GM19467 (cell line): ENCODE measurements around the gene EXOC4.
"Not testable (repeated sequence)": the region's sequence is repeated elsewhere in the genome, so short reads cannot be mapped to it uniquely, and the experiment has no call there.

Experiments used
- ATAC-seq: cut with Tn5 transposase; IDR thresholded peaks from one replicate; pipeline ENCODE4 v1.9.1; 2021; ENCODE audit warnings: mild to moderate bottlenecking, moderate library complexity; ENCODE audit not compliant: unreplicated experiment

The EXOC4 gene

GRCh38 chr7:133950855-133951254, 698.0 kb downstream of the EXOC4 start:
- ATAC-seq: no peak

- no peak for ATAC-seq
These were observed 702.3 kb downstream of the EXOC4 start for GRCh38 chr7:133955208-133955607.

- ATAC-seq: no peak
These were observed 705.0 kb downstream of the EXOC4 start for GRCh38 chr7:133957845-133958244.

GRCh38 chr7:133958822-133959221, 705.9 kb downstream of the EXOC4 start:
- no peak for ATAC-seq

- no peak for ATAC-seq
These were observed 706.6 kb downstream of the EXOC4 start for GRCh38 chr7:133959505-133959904.

GRCh38 chr7:133961724-133962123, 708.8 kb downstream of the EXOC4 start:
- ATAC-seq: no peak

- ATAC-seq: no peak
These were observed 709.8 kb downstream of the EXOC4 start for GRCh38 chr7:133962646-133963045.

- ATAC-seq: no peak
These were observed 710.8 kb downstream of the EXOC4 start for GRCh38 chr7:133963629-133964028.

GRCh38 chr7:133971625-133972024, 718.7 kb downstream of the EXOC4 start:
- ATAC-seq: no peak

- no peak for ATAC-seq
These were observed 720.8 kb downstream of the EXOC4 start for GRCh38 chr7:133973710-133974109.

- no peak for ATAC-seq
These were observed 722.3 kb downstream of the EXOC4 start for GRCh38 chr7:133975130-133975529.

- no peak for ATAC-seq
These were observed 723.3 kb downstream of the EXOC4 start for GRCh38 chr7:133976140-133976539.

- ATAC-seq: no peak
These were observed 724.8 kb downstream of the EXOC4 start for GRCh38 chr7:133977409-133978274.

- no peak for ATAC-seq
These were observed 725.8 kb downstream of the EXOC4 start for GRCh38 chr7:133978502-133979295.

GRCh38 chr7:133980804-133981203, 727.9 kb downstream of the EXOC4 start:
- no peak for ATAC-seq

GRCh38 chr7:133983685-133984419, 731.0 kb downstream of the EXOC4 start:
- ATAC-seq: no peak

- no peak for ATAC-seq
These were observed 732.4 kb downstream of the EXOC4 start for GRCh38 chr7:133985300-133985699.

- no peak for ATAC-seq
These were observed 734.7 kb downstream of the EXOC4 start for GRCh38 chr7:133987582-133987981.

- no peak for ATAC-seq
These were observed 740.7 kb downstream of the EXOC4 start for GRCh38 chr7:133993547-133993946.

GRCh38 chr7:133994100-133994499, 741.2 kb downstream of the EXOC4 start:
- ATAC-seq: not testable (repeated sequence)

- no peak for ATAC-seq
These were observed 744.6 kb downstream of the EXOC4 start for GRCh38 chr7:133997463-133997862.
